ENCODE results near the gene FCRL3. TPM values are rescaled to one million over a fixed set of nuclear protein-coding genes. Genes with fewer than 3 reads are reported as not detected.

Gene FCRL3
- total and polyA plus RNA-seq, 2 of the 4 experiments (the other 2 are of a cell fraction): not detected

DNA sequence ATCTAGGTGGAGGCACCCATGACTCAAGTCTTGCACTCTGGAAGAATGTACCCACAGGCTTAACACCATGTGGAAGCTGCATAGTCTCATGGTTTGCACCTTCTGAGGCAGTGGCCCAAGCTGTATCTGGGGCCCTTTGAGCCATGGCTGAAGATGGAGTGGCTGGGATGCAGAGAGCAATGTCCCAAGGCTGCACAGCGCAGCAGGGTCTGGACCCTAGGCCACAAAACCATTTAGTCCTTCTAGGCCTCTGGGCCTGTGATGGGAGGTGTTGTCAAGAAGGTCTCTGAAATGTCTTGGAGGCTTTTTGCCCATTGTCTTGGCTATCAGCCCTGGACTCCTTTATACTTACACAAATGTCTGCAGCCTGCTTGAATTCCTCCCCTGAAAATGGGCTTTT, 21.4 kb upstream of the FCRL3 start:
- H2AK5ac ChIP-seq (ENCODE audit: low read depth, low read length): no peak overlapping the region
- WGBS, 2 experiments (ENCODE audit: extremely low coverage in 2 of 2, insufficient read length in 1 of 2): no CpG with 5 or more reads among the region's 1 CpG
- no peak overlapping the region for H4K5ac ChIP-seq (ENCODE audit: low read depth, low read length)
- ATAC-seq (ENCODE audit: low read depth) (no peak), DNase-seq (no peak)
- TF ChIP-seq RAD21 (IDR thresholded peaks at IDR 0.05; ENCODE audit: low read length) (no peak), BHLHE40 (IDR thresholded peaks at IDR 0.05; ENCODE audit: low read depth, low read length) (no peak), MAFK (IDR thresholded peaks at IDR 0.05; ENCODE audit: low read depth, low read length) (no peak)
- no peak overlapping the region for H2BK20ac ChIP-seq (ENCODE audit: low read depth, low read length)
- no peaks in the 10 kb centered on the region for H3K79me1 ChIP-seq (ENCODE audit: low read depth in 1 of 2, low read length in 2 of 2)
- H4K20me1 ChIP-seq (ENCODE audit: insufficient read depth, low read length): no peaks in the 10 kb centered on the region
- POLR2A ChIA-PET (ENCODE audit: unreplicated experiment): no interaction called here
- no peak overlapping the region for H3K18ac ChIP-seq (ENCODE audit: low read depth, low read length)
- H2AFZ ChIP-seq (replicated peaks; ENCODE audit: low read length, poor library complexity): no peak overlapping the region
- no peak overlapping the region for H3K9ac ChIP-seq (ENCODE audit: low read depth, low read length)
- H2AK9ac ChIP-seq (replicated peaks; ENCODE audit: low read depth, low read length, poor library complexity): no peak overlapping the region
- in situ Hi-C loops (cut with MboI; ENCODE audit: low sequenced_read_pairs): no loop called here
- no peaks in the 10 kb centered on the region for H3K36me3 ChIP-seq (ENCODE audit: control insufficient read depth, insufficient read depth, low read length)
- H3K27me3 ChIP-seq (ENCODE audit: control insufficient read depth, insufficient read depth, low read length): no peaks in the 10 kb centered on the region
- dilution Hi-C loops (cut with HindIII; ENCODE audit: low sequenced_read_pairs, unreplicated experiment): no loop called here
- no peak overlapping the region for H3K27ac ChIP-seq (ENCODE audit: insufficient read depth, low read length)
- H3K56ac ChIP-seq (ENCODE audit: extremely low read depth, insufficient read depth, low read length): no peak overlapping the region
- no peaks in the 10 kb centered on the region for H3K4me1 ChIP-seq (ENCODE audit: control insufficient read depth, insufficient read depth, low read length)
- CTCF ChIA-PET: no interaction called here
- no peak overlapping the region for H3K23ac ChIP-seq (ENCODE audit: low read depth, low read length)
- no TSS peak for BruUV-seq (replicated peaks)
- no peak overlapping the region for H4K8ac ChIP-seq (ENCODE audit: low read depth in 2 of 2, low read length in 2 of 2)
- no peak overlapping the region for H2BK15ac ChIP-seq (ENCODE audit: low read depth, low read length)
- H4K91ac ChIP-seq (ENCODE audit: insufficient read depth, low read depth, low read length): no peak overlapping the region
- H3K4me2 ChIP-seq (ENCODE audit: low read depth, low read length): no peak overlapping the region
- no peak overlapping the region for H2BK5ac ChIP-seq (ENCODE audit: low read depth, low read length, poor library complexity, severe bottlenecking)
- H3K9me1 ChIP-seq (ENCODE audit: insufficient read depth, low read length): no peaks in the 10 kb centered on the region
- H2BK120ac ChIP-seq (ENCODE audit: low read depth, low read length): no peak overlapping the region
- intact Hi-C loops (cut with micrococcal nuclease): no loop called here
- no peaks in the 10 kb centered on the region for H3K9me3 ChIP-seq (ENCODE audit: control insufficient read depth, insufficient read depth, low read length)
- no peak overlapping the region for H3K14ac ChIP-seq (replicated peaks; ENCODE audit: low read depth, low read length)
- no peak overlapping the region for H3K4me3 ChIP-seq (ENCODE audit: insufficient read depth, low read depth, low read length)
- no peak overlapping the region for H3K4ac ChIP-seq (ENCODE audit: low read depth, low read length)
